GM21423 (cell line): ENCODE results near the gene OR13D1.
"Not testable (repeated sequence)": the region's sequence is repeated elsewhere in the genome, so short reads cannot be mapped to it uniquely, and the experiment has no call there.

ENCODE experiments used
- ATAC-seq: cut with Tn5 transposase; IDR thresholded peaks from one replicate; pipeline ENCODE4 v1.9.1; 2021; ENCODE audit warnings: mild to moderate bottlenecking, moderate library complexity; ENCODE audit not compliant: unreplicated experiment

Gene OR13D1, protein sequence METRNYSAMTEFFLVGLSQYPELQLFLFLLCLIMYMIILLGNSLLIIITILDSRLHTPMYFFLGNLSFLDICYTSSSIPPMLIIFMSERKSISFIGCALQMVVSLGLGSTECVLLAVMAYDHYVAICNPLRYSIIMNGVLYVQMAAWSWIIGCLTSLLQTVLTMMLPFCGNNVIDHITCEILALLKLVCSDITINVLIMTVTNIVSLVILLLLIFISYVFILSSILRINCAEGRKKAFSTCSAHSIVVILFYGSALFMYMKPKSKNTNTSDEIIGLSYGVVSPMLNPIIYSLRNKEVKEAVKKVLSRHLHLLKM

DNA sequence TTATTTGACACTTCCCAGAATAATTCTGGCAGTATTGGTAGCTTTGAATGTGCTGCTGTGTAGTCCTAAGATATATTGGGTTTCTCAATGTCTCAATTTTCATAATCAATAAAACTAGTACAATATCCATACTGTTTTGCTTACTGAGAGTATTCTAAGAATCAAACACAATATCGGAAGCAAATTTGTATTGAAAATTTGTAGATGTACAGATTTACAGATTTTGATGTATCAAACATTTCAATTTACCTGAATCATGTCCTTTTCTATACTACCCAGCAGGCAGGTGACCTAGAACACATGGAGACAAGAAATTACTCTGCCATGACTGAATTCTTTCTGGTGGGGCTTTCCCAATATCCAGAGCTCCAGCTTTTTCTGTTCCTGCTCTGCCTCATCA lies at the start of gene OR13D1:
TSS of gene OR13D1 (plus strand) at position 301 of the 400 bp plus-strand sequence. CDS start at position 301, 0 bp downstream.
- ATAC-seq = no peak

DNA sequence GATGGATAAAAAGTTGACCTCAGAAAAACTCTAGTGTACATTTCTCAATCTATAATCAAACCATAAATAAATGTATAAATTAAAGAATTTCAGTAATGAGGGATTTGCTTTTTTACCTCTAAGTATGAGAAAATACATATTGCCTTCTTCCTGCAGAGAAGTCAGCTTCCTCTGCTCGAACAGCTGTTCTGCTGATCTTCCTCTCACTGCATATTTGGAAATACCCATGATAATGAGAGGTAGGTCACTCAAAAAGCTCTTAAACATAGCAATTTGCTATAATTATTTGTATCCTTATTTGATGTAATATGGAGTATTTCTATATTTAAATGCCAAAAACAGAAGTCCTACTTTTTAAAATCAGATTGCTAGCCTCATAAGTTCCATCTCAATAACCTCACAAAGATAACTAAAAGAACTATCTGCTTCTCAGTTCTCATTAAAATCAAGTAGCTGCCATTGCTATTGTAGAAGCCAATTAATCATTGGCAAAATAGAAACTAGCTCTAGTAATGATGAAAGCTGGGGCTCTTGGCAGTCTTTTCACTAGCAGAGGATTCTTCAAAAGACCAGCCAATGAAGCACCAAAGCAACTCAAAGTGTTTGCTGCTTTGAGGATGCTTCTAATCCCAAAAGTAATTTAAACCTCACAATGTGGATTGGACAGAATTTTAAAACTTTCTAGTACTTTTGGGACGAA lies 35.7 kb upstream of the OR13D1 start:
- ATAC-seq = no peak

DNA sequence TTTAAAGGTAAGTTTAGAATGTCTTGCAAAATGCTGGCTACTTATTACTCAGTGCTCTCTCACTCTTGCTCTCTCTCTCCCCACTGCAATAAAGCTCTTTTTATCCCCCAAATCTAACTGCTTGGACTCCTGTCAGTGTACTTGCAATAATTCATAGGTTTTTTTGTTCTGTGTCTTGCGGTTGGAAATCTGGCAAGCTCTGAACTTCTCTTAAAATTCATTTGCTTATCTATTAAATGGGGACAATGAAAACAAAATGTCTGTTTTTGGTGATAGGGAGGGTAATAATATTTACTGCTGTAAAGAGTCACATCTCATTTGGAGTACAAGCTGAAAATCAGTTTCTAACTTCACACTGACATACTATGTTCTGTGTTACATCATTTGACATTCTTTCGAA lies 18.7 kb upstream of the OR13D1 start:
- no peak for ATAC-seq

DNA sequence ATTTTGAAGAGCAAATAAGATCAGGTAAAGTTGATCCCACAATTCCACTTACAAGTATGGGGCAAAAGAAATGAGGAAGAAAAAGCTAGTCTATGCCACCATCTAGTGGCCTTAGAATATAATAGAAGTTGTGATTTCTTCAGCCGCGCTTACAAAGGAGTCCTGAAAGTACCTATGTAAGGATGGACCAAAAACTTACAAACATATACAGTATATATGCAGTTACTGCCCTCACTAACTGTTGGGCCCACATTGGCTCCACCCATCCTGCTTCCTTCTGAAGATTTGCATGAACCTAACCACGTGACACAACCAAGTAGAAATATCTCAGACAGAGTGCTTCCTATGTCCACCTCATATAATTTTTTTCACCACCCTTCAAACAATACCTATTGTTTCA lies 11.7 kb upstream of the OR13D1 start:
- peak; percentile 73 for ATAC-seq

DNA sequence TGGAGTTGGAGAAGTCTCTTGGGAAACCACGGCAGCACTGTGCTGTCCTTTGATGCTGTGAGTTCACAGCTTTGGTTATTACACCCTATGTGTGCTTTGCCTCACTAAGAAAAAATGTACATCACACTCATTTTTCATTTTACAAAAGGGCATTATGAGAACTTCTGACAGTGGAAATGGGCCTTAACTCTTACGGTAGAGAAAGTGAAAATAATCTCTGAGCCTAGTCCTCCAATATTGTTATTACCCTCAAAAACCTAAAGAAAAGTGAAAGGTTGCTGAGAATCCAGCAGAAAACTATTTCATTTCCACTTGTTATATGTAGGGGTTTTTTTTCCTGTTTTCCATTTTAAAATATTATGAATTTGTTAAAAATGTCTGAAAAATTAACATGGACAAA lies 8.2 kb upstream of the OR13D1 start:
- ATAC-seq = no peak

DNA sequence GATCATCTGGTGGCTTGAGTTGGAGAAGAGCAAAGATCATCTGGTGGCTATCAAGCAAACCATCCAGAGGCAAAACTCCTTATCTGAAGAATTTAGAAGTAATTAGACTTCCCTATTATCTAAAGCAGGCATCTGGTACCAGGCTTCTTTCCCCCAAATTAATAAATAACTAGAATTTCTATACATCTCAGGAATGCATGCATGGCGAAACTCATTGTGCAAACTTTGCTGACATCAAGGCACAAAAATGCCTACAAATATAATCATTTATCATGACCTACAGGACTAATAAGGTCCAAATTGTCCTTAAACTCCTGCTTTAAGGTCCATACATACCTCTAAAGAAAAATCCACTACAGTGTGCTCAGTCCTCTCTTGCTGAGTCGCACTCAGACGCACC lies 6.0 kb downstream of the OR13D1 start:
- ATAC-seq = no peak

DNA sequence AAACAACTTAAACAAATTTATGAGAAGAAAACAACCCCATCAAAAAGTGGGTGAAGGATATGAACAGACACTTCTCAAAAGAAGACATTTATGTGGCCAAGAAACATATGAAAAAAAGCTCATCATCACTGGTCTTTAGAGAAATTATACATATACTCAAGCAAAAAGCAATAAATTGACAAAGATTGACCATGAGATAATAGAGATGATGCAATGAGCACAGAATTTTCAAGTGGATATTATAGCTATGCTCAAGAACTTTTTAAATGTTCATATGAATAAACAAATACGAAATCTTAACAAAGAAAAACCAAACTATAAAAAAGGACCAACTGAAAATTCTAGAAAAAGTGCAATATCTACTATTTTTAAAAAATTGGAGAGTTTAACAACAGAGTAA lies 14.4 kb downstream of the OR13D1 start:
- not testable (repeated sequence) for ATAC-seq

DNA sequence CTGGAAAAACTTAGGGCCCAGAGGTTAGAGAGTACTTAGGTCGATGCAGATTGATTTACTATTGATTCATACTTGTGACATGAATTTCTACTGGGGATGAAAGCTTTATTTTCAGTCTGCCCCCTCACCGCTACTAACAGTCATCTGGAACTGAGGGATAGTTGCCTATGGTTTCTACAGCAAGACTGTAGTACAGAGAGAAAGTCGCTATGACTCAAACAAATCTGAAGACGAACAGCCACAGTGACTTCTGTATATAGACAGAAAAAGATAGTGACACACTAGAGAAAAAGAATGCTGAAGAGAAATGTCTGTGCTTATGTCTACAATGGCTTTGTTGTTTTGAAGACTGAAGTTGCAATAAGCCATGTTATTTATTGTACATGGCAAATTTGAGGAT lies 17.3 kb downstream of the OR13D1 start:
- no peak for ATAC-seq

DNA sequence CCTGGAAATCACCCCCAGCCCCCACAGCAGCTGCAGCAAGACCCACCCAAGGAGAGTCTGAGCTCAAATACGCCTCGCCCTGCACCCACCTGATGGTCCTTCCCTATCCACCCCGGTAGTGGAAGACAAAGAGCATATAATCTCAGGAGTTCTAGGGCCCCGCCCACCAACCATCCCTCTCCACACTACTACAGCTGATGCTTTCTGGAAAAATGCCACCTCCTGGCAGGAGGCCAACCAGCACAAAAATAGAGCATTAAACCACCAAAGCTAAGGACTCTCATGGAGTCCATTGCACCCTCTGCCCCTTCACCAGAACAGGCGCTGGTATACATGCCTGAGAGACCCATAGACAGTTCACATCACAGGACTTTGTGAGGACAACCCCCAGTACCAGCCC lies 30.7 kb downstream of the OR13D1 start:
- ATAC-seq = no peak

DNA sequence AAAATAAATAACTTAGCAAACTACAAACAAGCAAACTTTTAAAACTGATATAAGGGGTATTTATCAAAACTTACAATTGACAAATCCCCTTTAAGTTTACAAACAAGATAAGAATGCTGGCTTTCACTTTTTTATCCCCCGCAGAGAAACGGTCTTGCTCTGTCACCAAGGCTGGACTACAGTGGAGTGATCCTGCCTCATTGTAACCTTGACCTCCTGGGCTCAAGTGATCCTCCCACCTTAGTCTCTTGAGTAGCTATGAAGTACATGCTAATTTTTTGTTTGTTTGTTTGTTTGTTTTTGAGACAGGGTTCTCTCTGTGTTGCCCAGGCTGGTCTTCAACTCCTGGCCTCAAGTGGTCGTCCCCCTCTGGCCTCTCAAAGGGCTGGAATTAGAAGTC lies 44.1 kb downstream of the OR13D1 start:
- ATAC-seq = no peak

DNA sequence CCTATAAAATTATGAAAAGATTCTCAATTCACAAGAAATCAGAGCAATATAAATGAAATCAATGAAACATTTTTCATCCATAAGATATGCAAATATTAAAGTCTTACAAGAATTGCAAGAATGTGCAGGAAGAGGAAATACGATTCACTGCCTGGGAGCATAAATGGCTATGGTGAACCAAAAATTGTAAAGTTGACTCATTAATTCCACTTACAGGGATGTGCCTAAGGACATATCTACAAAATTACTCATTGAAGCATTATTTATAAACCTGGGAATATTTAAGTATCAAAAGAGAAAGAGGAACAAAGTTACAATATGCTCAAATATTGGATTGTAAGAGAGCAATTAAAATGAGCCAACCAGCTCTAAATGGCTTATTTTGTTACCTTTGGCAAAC lies 46.3 kb downstream of the OR13D1 start:
- ATAC-seq = no peak

DNA sequence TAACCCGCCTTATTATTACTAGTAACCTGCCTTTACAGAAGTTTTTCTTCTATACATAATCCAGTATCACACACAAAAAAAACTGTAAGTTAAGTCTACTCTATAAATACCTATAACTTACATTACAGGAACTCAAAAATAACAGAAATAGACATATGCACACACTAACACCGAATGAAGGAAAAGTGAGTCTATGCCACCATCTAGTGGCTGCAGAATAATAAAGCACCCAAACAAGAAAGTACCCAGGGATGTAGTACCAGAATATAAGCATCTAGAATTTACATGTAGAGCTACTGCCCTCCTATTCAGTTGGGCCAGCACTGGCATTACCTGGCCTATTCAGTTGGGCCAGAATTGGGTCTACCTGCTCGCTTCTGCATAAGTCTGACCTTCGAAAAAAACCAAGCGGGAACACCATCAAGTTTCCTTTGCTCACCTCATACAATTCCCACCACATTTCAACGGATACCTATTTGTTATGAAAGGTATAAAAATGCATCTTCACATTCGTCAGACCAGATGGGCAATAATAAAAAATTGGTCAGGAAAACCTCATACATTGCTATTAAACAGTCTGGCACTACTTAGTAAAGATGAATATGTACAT lies 49.2 kb downstream of the OR13D1 start:
- ATAC-seq = peak; percentile 26
